ENCODE measurements around the gene CENPV.

Gene CENPV

GRCh38 chr17:16353317-16354174 lies at the start of gene CENPV:
TSS of gene CENPV (minus strand) at chr17:16353469. CDS start at chr17:16353436, 33 bp downstream.
- TF ChIP-seq, protein P1, sequence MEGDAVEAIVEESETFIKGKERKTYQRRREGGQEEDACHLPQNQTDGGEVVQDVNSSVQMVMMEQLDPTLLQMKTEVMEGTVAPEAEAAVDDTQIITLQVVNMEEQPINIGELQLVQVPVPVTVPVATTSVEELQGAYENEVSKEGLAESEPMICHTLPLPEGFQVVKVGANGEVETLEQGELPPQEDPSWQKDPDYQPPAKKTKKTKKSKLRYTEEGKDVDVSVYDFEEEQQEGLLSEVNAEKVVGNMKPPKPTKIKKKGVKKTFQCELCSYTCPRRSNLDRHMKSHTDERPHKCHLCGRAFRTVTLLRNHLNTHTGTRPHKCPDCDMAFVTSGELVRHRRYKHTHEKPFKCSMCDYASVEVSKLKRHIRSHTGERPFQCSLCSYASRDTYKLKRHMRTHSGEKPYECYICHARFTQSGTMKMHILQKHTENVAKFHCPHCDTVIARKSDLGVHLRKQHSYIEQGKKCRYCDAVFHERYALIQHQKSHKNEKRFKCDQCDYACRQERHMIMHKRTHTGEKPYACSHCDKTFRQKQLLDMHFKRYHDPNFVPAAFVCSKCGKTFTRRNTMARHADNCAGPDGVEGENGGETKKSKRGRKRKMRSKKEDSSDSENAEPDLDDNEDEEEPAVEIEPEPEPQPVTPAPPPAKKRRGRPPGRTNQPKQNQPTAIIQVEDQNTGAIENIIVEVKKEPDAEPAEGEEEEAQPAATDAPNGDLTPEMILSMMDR (IDR thresholded peaks at IDR 0.05), result no peak

DNA sequence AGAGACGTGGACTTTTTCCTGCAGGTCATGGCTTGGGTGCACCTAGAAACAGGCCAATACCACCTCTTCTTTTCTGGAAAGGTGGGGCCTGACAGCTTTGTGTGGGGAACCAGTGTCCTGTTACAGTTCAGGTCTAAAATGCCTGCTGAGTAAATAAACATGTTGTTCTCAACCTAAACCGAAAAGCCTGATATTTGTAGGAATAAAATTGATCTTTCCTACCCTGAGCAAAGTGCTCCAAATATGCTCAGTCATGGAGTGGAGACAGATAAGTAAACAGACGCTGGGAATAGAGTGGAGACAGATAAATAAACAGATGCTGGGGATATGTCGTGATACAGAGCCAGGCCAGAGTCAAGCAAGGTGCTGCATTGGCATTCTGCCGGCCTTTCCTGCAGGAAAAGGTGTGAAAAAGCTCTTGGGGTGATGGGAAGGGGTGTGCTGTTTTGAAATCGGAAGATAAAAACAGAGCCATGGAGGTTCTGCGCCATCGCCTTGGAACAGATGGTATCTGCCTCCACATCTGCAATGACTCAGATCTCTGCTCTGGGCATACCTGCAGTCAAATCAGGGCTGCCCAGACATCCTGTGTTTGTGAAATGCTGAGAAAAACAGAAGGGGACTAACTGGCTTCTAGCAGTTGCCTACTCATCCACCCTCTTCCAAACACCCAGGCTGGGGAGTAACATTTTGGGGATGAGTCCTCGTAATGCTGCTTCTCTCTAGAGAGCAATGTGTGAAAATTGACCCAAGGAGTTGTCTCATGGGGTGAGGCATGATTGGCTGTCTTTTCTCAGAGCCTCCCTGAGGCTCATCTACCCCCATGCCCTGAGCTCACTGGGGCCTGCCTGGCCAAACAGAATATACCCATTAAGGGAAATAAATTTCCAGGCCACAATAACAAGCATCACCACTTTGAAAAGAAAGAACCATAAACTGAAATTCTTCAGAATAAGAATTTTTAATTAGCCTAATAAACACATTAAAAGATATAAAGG lies 45.3 kb upstream of the CENPV start:
- TF ChIP-seq, protein P1 (IDR thresholded peaks at IDR 0.05), result no peak

DNA sequence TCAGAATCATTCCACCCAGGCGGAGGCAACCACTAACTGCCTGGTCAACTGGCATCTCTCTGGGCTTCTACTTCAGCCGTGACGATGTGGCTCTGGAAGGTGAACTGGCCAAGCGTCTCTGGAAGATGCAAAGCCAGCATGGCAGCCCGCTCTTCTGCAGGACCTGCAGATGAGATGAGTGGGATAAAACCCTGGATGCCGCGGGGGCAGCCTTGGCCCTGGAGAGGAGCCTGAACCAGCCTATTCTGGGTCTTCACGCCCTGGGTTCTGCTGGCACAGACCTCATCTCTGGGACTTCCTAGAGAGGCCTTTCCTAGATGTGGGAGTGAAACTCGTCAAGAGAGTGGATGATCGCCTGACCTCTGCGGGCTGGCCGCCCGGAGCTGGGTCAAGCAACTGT lies 38.2 kb upstream of the CENPV start:
- TF ChIP-seq, protein P1 (IDR thresholded peaks at IDR 0.05), result no peak

DNA sequence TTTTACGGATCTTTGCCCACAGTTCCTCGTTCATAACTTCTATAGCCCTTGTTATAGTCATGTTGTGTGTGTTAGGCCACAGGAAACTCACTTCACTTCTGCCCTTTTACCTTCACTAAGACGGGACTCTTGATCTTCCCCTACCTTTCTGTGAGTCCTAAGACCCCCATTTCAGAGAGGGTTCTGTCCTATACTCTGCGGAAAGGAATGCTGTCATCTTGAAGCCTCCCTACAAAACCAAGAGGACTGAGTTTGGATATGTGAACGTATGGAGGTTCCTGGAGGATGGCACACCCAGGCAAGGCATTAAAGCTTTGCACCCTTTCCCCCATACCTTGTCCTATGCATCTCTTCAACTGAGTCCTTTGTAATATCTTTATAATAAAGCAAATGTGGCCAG lies 31.3 kb upstream of the CENPV start:
- TF ChIP-seq, protein P1 (IDR thresholded peaks at IDR 0.05), result no peak

DNA sequence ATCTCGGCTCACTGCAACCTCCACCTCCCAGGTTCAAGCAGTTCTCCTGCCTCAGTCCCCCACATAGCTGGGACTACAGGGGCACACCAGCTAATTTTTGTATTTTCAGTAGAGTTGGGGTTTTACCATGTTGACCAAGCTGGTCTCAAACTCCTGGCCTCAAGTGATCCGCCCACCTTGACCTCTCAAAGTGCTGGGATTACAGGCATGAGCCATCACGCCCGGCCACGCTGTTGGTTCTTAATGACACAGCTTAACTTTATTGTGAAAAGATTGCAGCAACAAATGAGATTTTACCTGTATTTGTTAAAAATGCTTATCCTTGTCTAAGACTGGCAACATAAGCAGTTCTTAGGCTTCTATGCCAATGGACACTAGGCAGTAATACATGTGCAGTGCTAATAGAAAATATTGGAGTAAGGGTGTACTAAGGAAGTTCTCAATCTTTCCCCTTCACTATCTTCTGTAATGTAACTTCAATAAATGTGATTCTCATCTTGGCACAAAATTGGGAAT lies 30.6 kb upstream of the CENPV start:
- TF ChIP-seq, protein P1 (IDR thresholded peaks at IDR 0.05), result no peak

- TF ChIP-seq, protein P1 (IDR thresholded peaks at IDR 0.05), result no peak
Observed at GRCh38 chr17:16383216-16383615, 29.9 kb upstream of the CENPV start.

DNA sequence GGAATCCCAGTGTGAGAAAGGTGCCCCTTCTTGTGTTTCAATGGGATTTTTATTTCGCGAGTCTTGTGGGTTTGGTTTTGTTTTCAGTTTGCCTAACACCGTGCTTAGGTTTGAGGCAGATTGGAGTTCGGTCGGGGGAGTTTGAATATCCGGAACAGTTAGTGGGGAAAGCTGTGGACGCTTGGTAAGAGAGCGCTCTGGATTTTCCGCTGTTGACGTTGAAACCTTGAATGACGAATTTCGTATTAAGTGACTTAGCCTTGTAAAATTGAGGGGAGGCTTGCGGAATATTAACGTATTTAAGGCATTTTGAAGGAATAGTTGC lies 28.2 kb upstream of the CENPV start:
- TF ChIP-seq, protein P1 (IDR thresholded peaks at IDR 0.05), result no peak
